Measurements from ENCODE around the gene SDF4. TPM values are rescaled to one million over a fixed set of nuclear protein-coding genes. Genes with fewer than 3 reads are reported as not detected.

Gene SDF4
- polyA plus RNA-seq, 4 donors: 115 to 137 (median 133) TPM

DNA sequence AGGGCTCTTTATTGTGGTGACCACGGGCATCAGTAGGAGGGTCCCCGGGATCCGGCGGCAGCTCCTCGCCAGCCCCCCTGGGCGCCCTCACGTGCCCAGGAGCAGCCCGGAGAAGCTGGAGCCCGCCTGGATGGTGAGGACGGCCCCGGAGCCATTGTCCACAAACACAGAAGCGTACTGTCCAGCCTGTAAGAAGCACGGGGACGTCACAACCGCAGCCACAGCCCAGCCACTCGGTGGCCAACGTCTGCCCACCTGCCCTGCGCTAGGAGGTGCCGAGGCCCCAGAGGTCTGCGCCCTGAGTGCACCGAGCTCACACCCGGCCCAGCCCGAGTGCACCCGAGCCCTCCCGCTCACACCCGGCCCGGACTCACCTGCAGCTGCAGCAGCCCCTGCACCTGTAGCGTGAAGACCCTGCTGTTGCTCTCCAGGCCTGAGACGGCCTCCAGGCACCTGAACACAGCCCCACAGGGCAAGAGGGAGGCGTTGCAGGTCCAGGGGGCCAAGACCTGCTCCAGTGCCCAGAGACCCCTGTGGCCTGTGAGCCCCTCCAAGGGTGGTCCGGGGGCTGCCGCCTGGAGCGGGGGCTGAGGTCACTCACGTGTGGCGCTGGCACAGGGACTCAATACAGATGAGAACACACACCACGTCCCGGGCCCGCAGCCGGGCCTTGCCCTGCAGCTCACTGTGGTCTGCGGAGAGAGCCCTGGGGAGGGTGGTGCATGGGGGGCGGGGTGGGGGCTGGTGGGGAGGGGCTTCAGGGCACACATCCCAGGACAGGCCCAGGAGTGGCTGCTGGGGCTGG, 10.9 kb upstream of the SDF4 start:
- no peak for DNase-seq (ENCODE audit: low read depth in 4 of 4, low spot score in 3 of 4)

DNA sequence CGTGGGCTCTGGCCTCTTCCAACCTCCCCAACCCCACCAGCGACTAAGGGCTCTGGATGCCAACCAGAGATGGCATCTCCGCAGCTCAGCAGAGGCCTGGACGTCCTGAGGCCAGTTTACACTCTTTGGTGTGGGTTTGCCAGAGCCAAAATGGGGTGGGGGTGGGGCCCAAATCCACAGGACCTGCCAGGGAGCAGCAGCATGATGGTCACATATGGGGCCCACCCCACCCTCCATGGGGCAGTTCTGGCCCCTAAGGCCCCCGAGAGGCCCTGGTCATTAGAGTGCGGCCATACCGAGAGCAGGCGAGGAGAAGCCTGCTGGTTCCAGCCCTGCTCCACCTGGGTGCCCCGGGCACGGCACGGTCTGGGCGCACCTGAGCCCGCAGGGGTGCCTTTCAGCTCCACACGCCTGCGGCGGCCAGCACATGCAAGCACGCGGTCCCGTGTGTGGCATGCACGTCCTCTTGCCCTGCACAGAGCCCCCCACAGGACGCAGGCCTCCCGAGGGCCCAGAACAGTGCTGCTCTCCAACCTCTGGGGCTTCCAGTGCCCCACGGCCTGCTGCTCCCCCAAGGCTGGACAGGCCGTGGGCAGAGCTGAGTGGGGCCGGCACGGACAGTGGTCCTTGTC, 9.9 kb upstream of the SDF4 start:
- DNase-seq (ENCODE audit: low read depth in 4 of 4, low spot score in 3 of 4): no peak

DNA sequence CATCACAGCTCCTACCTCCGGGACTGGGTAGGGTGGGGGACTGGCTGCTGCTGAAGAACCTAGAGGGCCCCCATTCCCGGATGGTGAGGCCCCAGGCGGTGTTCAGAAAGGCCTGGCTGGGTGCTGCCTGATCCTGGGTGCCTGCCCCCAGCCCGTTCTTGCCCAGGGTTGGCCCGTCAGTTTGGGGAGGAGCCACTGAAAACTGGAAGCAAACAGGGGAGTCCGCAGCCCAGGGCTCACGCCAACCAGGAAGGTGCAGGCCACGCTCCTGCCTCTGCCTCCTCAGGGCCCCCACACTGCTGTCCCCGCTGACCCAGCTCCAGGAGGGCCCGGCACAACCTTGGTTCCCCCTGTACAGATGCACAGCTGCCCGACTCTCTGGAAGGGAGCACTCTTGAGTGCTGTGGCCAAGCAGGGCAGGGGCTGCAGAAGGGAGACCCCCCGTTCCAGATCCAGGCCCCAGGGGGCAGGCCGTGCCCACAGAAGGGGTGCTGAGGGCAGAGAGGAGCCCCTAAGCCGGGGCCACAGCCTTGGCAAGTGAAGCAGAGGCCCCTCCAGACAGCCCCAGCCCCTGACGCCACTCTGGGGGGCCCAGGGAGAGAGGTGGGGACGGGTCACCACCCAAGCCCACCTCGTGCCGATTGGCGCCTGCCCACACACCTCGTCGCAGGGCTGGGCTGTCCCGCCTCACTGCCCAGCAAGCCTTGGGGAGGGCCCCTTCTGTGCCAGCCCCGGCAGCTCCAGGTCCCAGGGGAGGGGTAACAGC, 9.2 kb upstream of the SDF4 start:
- DNase-seq (ENCODE audit: low read depth in 4 of 4, low spot score in 3 of 4): no peak

DNA sequence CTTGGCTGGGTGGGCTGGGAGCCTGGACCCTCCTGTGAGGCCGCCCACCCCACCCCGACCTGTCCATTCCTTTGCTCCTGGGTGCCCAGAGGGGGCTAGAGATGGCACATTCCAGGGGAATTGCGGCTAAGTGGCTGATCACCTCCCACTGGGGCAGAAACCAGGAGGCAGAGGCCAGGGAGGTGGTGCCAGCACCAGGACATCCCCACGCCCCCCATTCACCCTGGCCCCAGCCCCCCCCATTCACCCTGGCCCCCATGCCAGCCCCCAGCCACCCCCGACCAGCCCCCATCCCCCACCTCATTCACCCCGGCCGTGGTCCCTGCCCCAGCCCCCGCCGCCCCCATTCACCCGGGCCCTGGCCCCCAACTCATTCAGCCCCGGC, 8.5 kb upstream of the SDF4 start:
- no peak for DNase-seq (ENCODE audit: low read depth in 4 of 4, low spot score in 3 of 4)

DNA sequence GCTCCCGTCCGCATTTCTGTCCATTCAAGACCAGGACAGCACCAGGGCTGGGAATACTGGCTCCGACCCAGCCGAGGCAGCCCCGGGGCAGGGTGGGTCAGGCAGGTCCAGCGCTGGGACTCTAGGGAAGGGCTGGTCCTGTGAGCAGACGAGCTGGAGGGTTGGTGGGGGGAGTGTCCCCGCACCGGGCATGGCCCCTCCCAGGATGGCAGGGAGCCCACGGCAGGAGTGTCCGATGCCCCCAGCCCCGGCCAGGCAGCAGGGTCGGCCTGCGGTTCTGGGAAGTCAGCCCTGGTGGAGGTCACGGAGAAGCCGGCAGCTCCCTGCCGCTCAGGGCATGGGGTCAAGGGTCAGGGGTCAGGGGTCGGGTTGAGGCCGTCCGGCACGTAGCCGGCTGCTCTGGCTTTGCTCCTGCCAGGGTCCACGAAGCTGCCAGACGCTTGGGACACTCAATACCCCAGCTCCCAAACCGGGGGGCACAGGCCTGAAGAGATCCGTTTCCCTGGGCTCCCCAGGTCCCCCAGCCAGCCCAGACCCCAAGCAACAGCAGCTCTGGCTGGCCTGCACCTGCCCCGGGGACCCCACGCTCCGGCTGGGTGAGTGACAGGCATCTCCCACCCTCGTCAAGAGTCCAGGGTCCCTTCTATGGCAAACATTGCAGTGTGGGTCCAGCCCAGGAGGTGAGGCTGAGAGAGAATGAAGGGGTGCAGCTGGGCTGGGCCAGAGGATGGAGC, 8.0 kb upstream of the SDF4 start:
- DNase-seq (ENCODE audit: low read depth in 4 of 4, low spot score in 3 of 4): no peak

GRCh38 chr1:1239227-1239613, 7.4 kb upstream of the SDF4 start:
- DNase-seq (ENCODE audit: low read depth in 4 of 4, low spot score in 3 of 4): no peak

GRCh38 chr1:1238702-1239178, 6.9 kb upstream of the SDF4 start:
- DNase-seq (ENCODE audit: low read depth in 4 of 4, low spot score in 3 of 4): no peak

DNA sequence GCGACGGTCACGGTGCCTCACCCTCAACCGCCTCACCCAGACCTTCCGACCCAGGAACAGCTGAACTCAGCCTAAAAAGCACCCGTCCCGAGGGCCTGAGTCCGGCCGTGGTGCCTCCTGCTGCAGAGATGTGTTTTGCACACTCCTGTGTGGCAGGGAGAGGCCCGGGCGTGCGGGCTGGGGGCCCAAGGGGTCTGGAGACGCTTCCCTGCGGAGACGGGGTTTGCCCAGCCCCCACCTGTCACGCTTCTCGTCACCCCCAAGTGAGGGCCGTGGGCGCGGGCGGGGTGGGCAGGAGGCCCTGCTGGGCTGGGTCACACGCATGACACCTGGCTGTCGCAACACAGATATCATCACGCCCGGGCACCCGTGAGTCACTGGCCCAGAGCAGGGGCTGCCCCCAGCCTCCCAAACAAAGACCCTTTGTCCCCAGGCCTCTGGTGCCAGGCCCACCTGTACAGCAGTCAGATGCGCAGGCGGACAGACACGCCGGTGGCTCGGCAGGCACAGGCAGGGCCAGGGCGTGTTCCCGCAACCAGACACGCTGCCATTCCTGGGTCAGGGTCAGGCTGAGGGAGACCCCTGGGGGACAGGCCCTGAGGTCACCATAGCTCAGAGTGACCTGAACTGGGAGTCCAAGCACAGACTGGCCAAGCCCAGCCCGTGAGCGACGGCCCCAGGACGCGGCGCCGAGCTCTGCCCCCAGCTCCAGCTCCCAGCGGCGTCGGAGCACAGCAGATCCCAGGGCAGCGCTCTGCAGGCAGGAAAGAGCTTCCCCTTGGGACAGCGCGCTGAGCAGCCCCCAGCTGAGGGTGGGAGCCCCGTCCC, 6.3 kb upstream of the SDF4 start:
- DNase-seq (ENCODE audit: low read depth in 4 of 4, low spot score in 3 of 4): no peak

- no peak for DNase-seq (ENCODE audit: low read depth in 4 of 4, low spot score in 3 of 4)
Observed at GRCh38 chr1:1236945-1237873, 5.4 kb upstream of the SDF4 start.

DNA sequence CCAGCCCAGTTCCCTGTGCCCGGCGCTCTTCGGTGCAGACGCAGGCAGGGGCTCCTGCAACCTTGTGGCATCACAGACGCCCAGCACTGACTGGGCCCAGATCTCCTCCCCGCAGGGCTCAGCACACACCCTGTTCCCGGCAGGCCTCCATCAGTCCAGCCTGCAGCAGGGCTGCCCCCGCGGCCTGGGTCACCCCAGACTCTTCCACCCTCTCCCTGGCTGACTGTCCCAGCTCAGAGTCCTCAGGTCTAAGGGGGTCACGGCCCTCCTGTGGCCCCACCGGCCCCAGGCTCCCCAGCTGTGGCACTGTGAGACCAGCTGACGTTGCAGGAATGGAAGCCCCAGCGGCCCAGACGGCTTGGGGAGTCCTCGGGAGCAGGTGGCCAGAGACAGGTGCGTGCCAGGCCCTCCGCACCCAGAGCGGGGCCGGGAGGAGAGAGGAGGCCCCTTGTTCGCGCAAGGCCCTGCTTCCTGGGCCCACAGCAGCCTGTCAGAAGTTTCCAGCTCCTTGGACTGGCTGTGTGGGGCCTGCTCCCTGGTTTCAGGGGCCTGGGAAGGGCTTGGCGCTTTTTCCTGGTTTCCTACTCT, 4.5 kb upstream of the SDF4 start:
- DNase-seq (ENCODE audit: low read depth in 4 of 4, low spot score in 3 of 4): no peak

DNA sequence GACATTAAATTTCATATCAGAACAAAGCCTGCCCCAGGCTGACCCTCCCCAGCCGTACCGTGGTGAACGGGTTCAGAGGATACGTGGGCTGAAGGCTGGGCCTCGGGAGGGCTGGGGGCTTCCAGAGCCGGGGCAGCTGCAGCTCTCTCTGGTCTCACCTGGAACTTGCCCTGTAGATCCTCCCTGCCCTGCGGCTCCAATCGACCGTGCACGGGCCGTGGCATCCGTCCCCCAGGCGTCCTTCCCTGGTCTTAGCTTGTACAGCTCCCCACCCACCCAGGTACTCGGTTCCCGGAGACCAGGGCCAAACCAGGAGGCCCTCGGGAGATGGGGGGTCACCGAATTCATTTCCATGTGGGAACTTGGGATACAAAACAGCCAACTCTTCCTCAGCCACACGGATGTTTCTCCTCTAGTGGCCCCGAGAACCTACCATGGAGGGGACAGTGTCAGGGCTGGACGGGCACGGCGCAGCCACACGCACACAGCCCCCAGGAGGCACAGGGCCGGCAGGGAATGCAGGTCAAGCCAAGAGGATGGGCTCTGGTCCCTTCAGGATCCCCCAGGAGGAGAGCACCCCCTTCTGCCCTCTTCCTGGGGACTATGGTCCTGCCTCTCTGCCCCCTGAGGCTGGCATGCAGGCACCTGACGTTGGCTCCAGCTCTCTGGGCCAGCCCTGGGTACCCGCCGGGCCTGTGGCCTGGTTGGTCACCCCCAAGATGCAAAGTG, 3.4 kb upstream of the SDF4 start:
- DNase-seq (ENCODE audit: low read depth in 4 of 4, low spot score in 3 of 4): no peak

GRCh38 chr1:1234180-1234808, 2.5 kb upstream of the SDF4 start:
- no peak for DNase-seq (ENCODE audit: low read depth in 4 of 4, low spot score in 3 of 4)

GRCh38 chr1:1233567-1233892, 1.7 kb upstream of the SDF4 start:
- no peak for DNase-seq (ENCODE audit: low read depth in 4 of 4, low spot score in 3 of 4)

GRCh38 chr1:1232796-1233566, 1.2 kb upstream of the SDF4 start:
- no peak for DNase-seq (ENCODE audit: low read depth in 4 of 4, low spot score in 3 of 4)

GRCh38 chr1:1232208-1232795, 501 bp upstream of the SDF4 start, which contains the start of gene B3GALT6:
TSS of gene B3GALT6 (plus strand) at chr1:1232237. CDS start at chr1:1232279, 42 bp downstream.
- DNase-seq (ENCODE audit: low read depth in 4 of 4, low spot score in 3 of 4): no peak

GRCh38 chr1:1230656-1231399, 973 bp downstream of the SDF4 start:
- no peak for DNase-seq (ENCODE audit: low read depth in 4 of 4, low spot score in 3 of 4)

Measured in right renal pelvis (tissue), 4 donors.